Measurements from ENCODE around the gene EDEM2.
A peak's percentile ranks its signal among the peaks of the same experiment; 100 is the strongest.

Gene EDEM2

DNA sequence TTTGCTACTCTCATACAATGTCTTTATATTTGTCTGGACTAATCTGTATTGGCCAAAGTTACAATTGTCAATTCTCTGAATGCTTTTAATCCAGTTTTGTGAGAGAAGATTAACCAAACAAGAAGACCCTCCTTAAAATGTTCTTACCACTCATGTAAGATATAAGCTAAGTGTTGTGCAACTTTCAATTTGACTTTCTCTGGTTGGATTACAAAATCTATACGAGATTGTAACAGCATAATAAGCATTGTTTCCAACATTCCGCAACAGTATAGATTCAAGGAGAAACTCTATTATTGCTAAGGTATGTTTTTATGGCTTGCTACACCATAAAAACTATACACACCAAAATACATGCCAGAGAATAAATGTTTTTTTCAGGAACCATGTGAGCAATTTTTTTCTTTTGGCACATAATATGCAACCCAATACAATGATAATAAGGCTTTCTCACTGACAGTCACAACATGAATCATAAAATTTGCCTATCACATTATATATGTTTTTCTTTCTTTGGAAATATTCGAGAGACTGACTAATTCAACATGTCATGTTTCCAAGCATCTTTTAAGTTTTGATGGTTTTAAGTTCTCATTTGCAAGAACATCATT is 42.3 kb downstream of the EDEM2 start:
- H3K27ac ChIP-seq, result no peak overlapping the region
- TF ChIP-seq, protein P1, sequence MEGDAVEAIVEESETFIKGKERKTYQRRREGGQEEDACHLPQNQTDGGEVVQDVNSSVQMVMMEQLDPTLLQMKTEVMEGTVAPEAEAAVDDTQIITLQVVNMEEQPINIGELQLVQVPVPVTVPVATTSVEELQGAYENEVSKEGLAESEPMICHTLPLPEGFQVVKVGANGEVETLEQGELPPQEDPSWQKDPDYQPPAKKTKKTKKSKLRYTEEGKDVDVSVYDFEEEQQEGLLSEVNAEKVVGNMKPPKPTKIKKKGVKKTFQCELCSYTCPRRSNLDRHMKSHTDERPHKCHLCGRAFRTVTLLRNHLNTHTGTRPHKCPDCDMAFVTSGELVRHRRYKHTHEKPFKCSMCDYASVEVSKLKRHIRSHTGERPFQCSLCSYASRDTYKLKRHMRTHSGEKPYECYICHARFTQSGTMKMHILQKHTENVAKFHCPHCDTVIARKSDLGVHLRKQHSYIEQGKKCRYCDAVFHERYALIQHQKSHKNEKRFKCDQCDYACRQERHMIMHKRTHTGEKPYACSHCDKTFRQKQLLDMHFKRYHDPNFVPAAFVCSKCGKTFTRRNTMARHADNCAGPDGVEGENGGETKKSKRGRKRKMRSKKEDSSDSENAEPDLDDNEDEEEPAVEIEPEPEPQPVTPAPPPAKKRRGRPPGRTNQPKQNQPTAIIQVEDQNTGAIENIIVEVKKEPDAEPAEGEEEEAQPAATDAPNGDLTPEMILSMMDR (conservative IDR thresholded peaks at IDR 0.05), result no peak

GRCh38 chr20:35101620-35102019 is 45.5 kb downstream of the EDEM2 start:
- TF ChIP-seq, protein P1 (conservative IDR thresholded peaks at IDR 0.05), result no peak
- no peak overlapping the region for H3K27ac ChIP-seq

GRCh38 chr20:35093267-35093884 is 53.8 kb downstream of the EDEM2 start:
- peak overlapping the region; percentile 92 for H3K27ac ChIP-seq
- TF ChIP-seq, protein P1 (conservative IDR thresholded peaks at IDR 0.05), result no peak

DNA sequence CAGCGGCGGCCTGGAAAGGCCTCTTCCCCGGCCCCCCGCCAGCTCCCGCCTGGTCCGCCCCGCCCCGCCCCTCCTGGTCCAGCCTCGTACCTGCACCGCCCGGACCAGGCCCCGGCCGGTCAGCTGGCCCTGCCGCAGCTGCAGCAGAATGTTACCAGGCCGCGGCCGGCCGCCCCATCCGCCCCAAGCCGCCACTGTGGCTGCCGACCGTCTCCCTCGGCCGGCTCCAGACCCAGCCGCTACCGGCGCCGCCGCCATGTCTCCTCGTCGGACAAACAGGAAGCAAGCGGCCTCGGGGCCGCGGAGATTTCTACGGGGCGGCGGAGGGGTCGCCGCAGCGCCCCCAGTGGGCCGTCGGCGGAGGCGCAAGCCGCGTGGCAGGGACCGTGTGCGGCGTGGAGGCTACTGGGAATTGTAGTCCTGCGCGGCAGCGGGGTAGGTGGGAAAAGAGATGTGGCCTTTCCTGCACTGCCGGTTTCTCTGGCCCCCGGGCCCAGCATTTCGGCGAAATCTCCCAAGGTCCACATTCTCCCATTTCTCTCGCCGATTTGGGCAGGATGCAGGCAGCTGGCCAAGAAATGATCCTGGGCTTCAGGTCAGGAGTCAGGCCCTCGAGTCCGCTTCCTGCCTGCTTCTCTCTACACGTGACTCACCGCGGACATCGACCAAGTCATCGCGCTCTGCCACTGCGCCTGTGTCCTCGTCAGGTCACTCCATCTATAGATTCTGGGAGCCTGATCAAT is 54.4 kb downstream of the EDEM2 start, which contains the start of gene TRPC4AP:
Gene TRPC4AP, minus strand, starts transcription at position 284 of the 743 bp plus-strand sequence. Its CDS starts 26 bp downstream, at position 258.
- TF ChIP-seq, protein P1 (conservative IDR thresholded peaks at IDR 0.05), result peak; percentile 99
- peak within 1 kb of the TSS; percentile 92 for H3K27ac ChIP-seq

DNA sequence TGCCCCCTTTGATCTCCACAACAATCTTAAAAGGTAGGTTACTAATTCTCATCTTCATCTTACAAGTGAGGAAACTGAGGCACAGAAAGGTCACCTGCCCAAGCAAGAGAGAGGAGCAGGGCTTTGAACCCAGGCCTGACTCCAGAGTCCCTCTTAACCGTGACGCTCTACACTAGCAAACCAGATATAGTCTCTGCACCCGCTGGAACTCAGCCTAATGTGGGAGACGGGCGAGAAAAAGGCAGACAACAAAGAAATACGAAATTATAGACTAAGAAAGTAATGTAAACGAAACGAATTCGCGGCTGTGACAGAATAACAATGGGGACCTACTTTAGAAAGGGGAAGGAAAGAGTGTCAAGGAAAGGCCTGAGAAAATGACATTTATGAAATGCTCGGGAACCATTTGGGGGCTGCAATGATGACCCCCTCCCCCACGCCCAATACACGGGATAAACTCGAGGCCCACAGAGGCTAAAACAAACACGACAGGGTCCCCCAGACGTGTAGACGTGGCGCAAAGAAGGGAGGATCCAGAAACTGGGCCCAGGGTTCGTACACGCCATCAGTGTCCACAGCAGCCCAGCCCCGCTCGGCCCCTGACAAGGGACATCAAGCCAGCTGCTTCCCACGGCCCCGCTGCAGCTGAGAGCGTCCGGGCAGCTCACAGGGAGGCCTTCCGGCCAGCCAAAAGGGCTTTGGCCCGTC is 55.2 kb downstream of the EDEM2 start:
- TF ChIP-seq, protein P1 (conservative IDR thresholded peaks at IDR 0.05), result no peak
- H3K27ac ChIP-seq, result peak overlapping the region; percentile 92

DNA sequence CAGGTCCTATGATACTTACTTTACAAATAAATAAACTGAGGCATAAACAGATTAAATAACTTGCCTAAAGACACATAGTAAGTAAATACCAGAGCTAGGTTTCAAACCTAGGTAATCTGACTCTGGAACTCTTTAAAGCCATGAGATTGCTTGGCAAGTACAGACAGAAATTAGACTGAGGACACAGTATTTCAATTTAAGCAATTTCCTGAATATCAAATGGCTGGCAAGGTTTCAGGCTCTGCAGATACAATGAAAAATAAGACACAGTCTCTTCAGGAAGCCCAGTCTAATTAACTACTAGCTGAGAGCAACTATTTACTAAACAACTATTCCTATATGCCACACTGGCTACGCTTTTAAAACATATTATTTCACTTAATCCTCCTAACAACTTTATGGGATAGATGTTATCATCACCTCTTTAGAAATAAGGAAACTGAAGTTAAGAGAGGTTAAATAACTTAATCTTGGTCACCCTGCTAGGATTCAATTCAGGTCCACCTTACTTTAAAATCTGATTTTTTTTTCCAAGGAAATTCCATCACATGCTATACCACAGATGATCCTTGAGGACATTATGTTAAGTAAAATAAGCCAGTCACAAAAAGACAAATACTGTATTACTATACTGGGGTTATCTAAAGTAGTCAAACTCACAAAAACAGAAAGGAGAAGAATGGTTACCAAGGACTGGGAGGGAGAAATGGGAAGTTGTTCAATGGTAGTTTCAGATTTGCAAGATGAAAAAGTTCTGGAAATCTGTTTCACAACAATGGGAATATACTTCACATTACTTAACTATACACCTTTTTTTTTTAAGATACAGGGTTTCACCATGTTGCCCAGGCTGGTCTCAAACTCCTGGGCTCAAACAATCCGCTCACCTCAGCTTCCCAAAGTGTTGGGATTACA is 58.6 kb downstream of the EDEM2 start:
- peak overlapping the region; percentile 46 for H3K27ac ChIP-seq
- TF ChIP-seq, protein P1 (conservative IDR thresholded peaks at IDR 0.05), result no peak
